Measurements from ENCODE around the gene IGDCC3. TPM values are rescaled to one million over a fixed set of nuclear protein-coding genes. Genes with fewer than 3 reads are reported as not detected.

Gene IGDCC3
- total RNA-seq, 1 experiment from 2014 or later, result 0.32 TPM

GRCh38 chr15:65344214-65344913, 33.4 kb downstream of the IGDCC3 start:
- TF ChIP-seq CTCF (conservative IDR thresholded peaks at IDR 0.05; ENCODE audit: low read depth, low read length) (no peak), EZH2 (IDR thresholded peaks at IDR 0.05; ENCODE audit: borderline replicate concordance, low read depth, low read length, poor library complexity, severe bottlenecking) (no peak)
- intact Hi-C loops (cut with micrococcal nuclease; ENCODE audit: unreplicated experiment), result no loop called here
- BruUV-seq (replicated peaks), result no TSS peak
- no peak for DNase-seq (ENCODE audit: low spot score)
- no peaks in the 10 kb centered on the region for H3K9me3 ChIP-seq (ENCODE audit: low read depth, low read length, poor library complexity, severe bottlenecking)
- no peak overlapping the region for H3K4me3 ChIP-seq (ENCODE audit: low read depth, low read length, poor library complexity, severe bottlenecking)
- H3K36me3 ChIP-seq (ENCODE audit: insufficient read depth, low read length, poor library complexity, severe bottlenecking), result no peaks in the 10 kb centered on the region
- H3K27ac ChIP-seq (ENCODE audit: low read depth, low read length, poor library complexity, severe bottlenecking), result no peak overlapping the region
- ChIA-PET CTCF (interaction anchor here (0.6 kb wide), 1 partner anchor 57 kb away, joined by 12 read pairs; no protein-coding TSS in a partner anchor), POLR2A (ENCODE audit: low non-redundant PET) (no interaction called here)
- H3K4me1 ChIP-seq (ENCODE audit: insufficient read depth, low read length, poor library complexity, severe bottlenecking), result no peaks in the 10 kb centered on the region
- H3K27me3 ChIP-seq (replicated peaks; ENCODE audit: insufficient read depth, low read depth, low read length, poor library complexity), result no peaks in the 10 kb centered on the region

- Histone ChIP-seq H3K27me3 (replicated peaks; ENCODE audit: insufficient read depth, low read depth, low read length, poor library complexity) (no peaks in the 10 kb centered on the region), H3K27ac (ENCODE audit: low read depth, low read length, poor library complexity, severe bottlenecking) (no peak overlapping the region), H3K4me1 (ENCODE audit: insufficient read depth, low read length, poor library complexity, severe bottlenecking) (no peaks in the 10 kb centered on the region), H3K9me3 (ENCODE audit: low read depth, low read length, poor library complexity, severe bottlenecking) (no peaks in the 10 kb centered on the region), H3K36me3 (ENCODE audit: insufficient read depth, low read length, poor library complexity, severe bottlenecking) (no peaks in the 10 kb centered on the region), H3K4me3 (ENCODE audit: low read depth, low read length, poor library complexity, severe bottlenecking) (no peak overlapping the region)
- TF ChIP-seq CTCF (conservative IDR thresholded peaks at IDR 0.05; ENCODE audit: low read depth, low read length), result no peak
- TF ChIP-seq EZH2 (IDR thresholded peaks at IDR 0.05; ENCODE audit: borderline replicate concordance, low read depth, low read length, poor library complexity, severe bottlenecking), result no peak
- no TSS peak for BruUV-seq (replicated peaks)
- no peak for DNase-seq (ENCODE audit: low spot score)
- intact Hi-C loops (cut with micrococcal nuclease; ENCODE audit: unreplicated experiment), result no loop called here
- ChIA-PET POLR2A (ENCODE audit: low non-redundant PET) (no interaction called here), CTCF (interaction anchor here (0.6 kb wide), 1 partner anchor 58 kb away, joined by 12 read pairs; no protein-coding TSS in a partner anchor)
These were observed 34.3 kb downstream of the IGDCC3 start for GRCh38 chr15:65343374-65343981.

- intact Hi-C loops (cut with micrococcal nuclease; ENCODE audit: unreplicated experiment), result no loop called here
- CTCF ChIA-PET, result no interaction called here
- Histone ChIP-seq H3K36me3 (ENCODE audit: insufficient read depth, low read length, poor library complexity, severe bottlenecking) (no peaks in the 10 kb centered on the region), H3K9me3 (ENCODE audit: low read depth, low read length, poor library complexity, severe bottlenecking) (no peaks in the 10 kb centered on the region), H3K27me3 (replicated peaks; ENCODE audit: insufficient read depth, low read depth, low read length, poor library complexity) (no peaks in the 10 kb centered on the region), H3K27ac (ENCODE audit: low read depth, low read length, poor library complexity, severe bottlenecking) (no peak overlapping the region), H3K4me1 (ENCODE audit: insufficient read depth, low read length, poor library complexity, severe bottlenecking) (peaks cover 7% of the 10 kb centered on the region), H3K4me3 (ENCODE audit: low read depth, low read length, poor library complexity, severe bottlenecking) (no peak overlapping the region)
- POLR2A ChIA-PET (ENCODE audit: low non-redundant PET), result no interaction called here
- BruUV-seq (replicated peaks), result no TSS peak
- no peak for DNase-seq (ENCODE audit: low spot score)
- TF ChIP-seq EZH2 (IDR thresholded peaks at IDR 0.05; ENCODE audit: borderline replicate concordance, low read depth, low read length, poor library complexity, severe bottlenecking) (no peak), CTCF (conservative IDR thresholded peaks at IDR 0.05; ENCODE audit: low read depth, low read length) (no peak)
These were observed 35.3 kb downstream of the IGDCC3 start for GRCh38 chr15:65342493-65342892.

Data from A673 (cell line).